IMR-90 (cell line): Measurements from ENCODE around the gene DNAH17. TPM values are rescaled to one million over a fixed set of nuclear protein-coding genes. Genes with fewer than 3 reads are reported as not detected.

Source experiments
- ATAC-seq: fragments of 200-7000 bp; cut with Tn5 transposase; 2 replicates; pipeline ENCODE4 v1.9.1; 2020; ENCODE audit warnings: low read depth, mild to moderate bottlenecking, moderate library complexity
- BruUV-seq: library from RNA; stranded (reverse); fragments of 400-500 nt; replicated peaks from 2 replicates; lab custom pipeline; 2021; lab: Mats Ljungman, UMichigan
- CTCF ChIA-PET: fragments of 300-600 bp; formaldehyde crosslinking; extraction: SDS; loops from one replicate; lab custom pipeline; 2021; ENCODE audit warnings: antibody characterized with exemption; lab: Yijun Ruan, JAX
- POLR2A ChIA-PET: fragments of 300-600 bp; sonication (Branson Sonifier 250); formaldehyde crosslinking; loops from one replicate; lab custom pipeline; 2022; ENCODE audit warnings: antibody characterized with exemption; ENCODE audit not compliant: unreplicated experiment; lab: Charles Lee
- DNase-seq: peaks from one replicate; pipeline ENCODE4 v3.0.0; 2013
- H2AFZ ChIP-seq: replicated peaks from 2 replicates; pipeline ENCODE3; 2013; ENCODE audit warnings: low read length, mild to moderate bottlenecking; ENCODE audit not compliant: poor library complexity
- H2AK5ac ChIP-seq: 2 replicates; pipeline ENCODE4 v1.6.1; 2013; ENCODE audit warnings: low read depth, low read length, inconsistent platforms
- H2AK9ac ChIP-seq: replicated peaks from 2 replicates; pipeline ENCODE3; 2013; ENCODE audit warnings: mild to moderate bottlenecking, low read depth, low read length, moderate library complexity; ENCODE audit not compliant: poor library complexity
- H2BK120ac ChIP-seq: 2 replicates; pipeline ENCODE4 v1.6.1; 2013; ENCODE audit warnings: low read depth, low read length, inconsistent platforms
- H2BK15ac ChIP-seq: 3 replicates; pipeline ENCODE4 v1.6.1; 2013; ENCODE audit warnings: low read depth, low read length, inconsistent platforms
- H2BK20ac ChIP-seq: 2 replicates; pipeline ENCODE4 v1.6.1; 2013; ENCODE audit warnings: low read depth, mild to moderate bottlenecking, inconsistent platforms, low read length, moderate library complexity
- H2BK5ac ChIP-seq: 2 replicates; pipeline ENCODE4 v1.6.1; 2013; ENCODE audit warnings: mild to moderate bottlenecking, low read depth, low read length, inconsistent platforms; ENCODE audit not compliant: poor library complexity, severe bottlenecking
- H3K14ac ChIP-seq: replicated peaks from 2 replicates; pipeline ENCODE4 v1.6.1; 2013; ENCODE audit warnings: low read depth, low read length, inconsistent platforms
- H3K18ac ChIP-seq: 2 replicates; pipeline ENCODE4 v1.6.1; 2013; ENCODE audit warnings: low read depth, low read length, control low read depth
- H3K23ac ChIP-seq: 2 replicates; pipeline ENCODE4 v1.6.1; 2013; ENCODE audit warnings: low read depth, low read length, inconsistent platforms
- H3K27ac ChIP-seq: 2 replicates; pipeline ENCODE4 v1.5.1; 2013; ENCODE audit warnings: mild to moderate bottlenecking, control low read depth, low read length; ENCODE audit not compliant: insufficient read depth
- H3K27me3 ChIP-seq: 2 replicates; pipeline ENCODE4 v1.6.1; 2013; ENCODE audit warnings: low read length; ENCODE audit not compliant: control insufficient read depth, insufficient read depth
- H3K36me3 ChIP-seq: 2 replicates; pipeline ENCODE4 v1.6.1; 2013; ENCODE audit warnings: low read length, mixed read lengths; ENCODE audit not compliant: control insufficient read depth, insufficient read depth
- H3K4ac ChIP-seq: 2 replicates; pipeline ENCODE4 v1.6.1; 2013; ENCODE audit warnings: low read depth, low read length, inconsistent platforms
- H3K4me1 ChIP-seq: 2 replicates; pipeline ENCODE4 v1.6.1; 2013; ENCODE audit warnings: low read length, mixed read lengths; ENCODE audit not compliant: control insufficient read depth, insufficient read depth
- H3K4me2 ChIP-seq: 2 replicates; pipeline ENCODE4 v1.6.1; 2013; ENCODE audit warnings: low read depth, mild to moderate bottlenecking, control low read depth, low read length, moderate library complexity
- H3K4me3 ChIP-seq: 2 replicates; pipeline ENCODE4 v1.5.1; 2013; ENCODE audit warnings: low read depth, mild to moderate bottlenecking, control low read depth, low read length, moderate library complexity; ENCODE audit not compliant: insufficient read depth
- H3K56ac ChIP-seq: 2 replicates; pipeline ENCODE4 v1.6.1; 2013; ENCODE audit warnings: low read length, inconsistent platforms; ENCODE audit not compliant: insufficient read depth; ENCODE audit errors: extremely low read depth
- H3K79me1 ChIP-seq, 2 experiments: 2 replicates each; pipeline ENCODE4 v1.6.1; 2013; ENCODE audit warnings: low read length in 2 of 2, inconsistent platforms in 1 of 2, low read depth in 1 of 2
- H3K9ac ChIP-seq: 2 replicates; pipeline ENCODE4 v1.6.1; 2013; ENCODE audit warnings: low read depth, low read length, control low read depth
- H3K9me1 ChIP-seq: 2 replicates; pipeline ENCODE4 v1.6.1; 2013; ENCODE audit warnings: low read length, inconsistent platforms; ENCODE audit not compliant: insufficient read depth
- H3K9me3 ChIP-seq: 2 replicates; pipeline ENCODE4 v1.6.1; 2013; ENCODE audit warnings: low read length; ENCODE audit not compliant: control insufficient read depth, insufficient read depth
- H4K20me1 ChIP-seq: 2 replicates; pipeline ENCODE4 v1.6.1; 2013; ENCODE audit warnings: low read length, inconsistent platforms; ENCODE audit not compliant: insufficient read depth
- H4K5ac ChIP-seq: 2 replicates; pipeline ENCODE4 v1.6.1; 2013; ENCODE audit warnings: mild to moderate bottlenecking, low read depth, low read length, control low read depth
- H4K8ac ChIP-seq, 2 experiments: 2 replicates each; pipeline ENCODE4 v1.6.1; 2013; ENCODE audit warnings: low read depth in 2 of 2, low read length in 2 of 2, control low read depth in 1 of 2, inconsistent platforms in 1 of 2
- H4K91ac ChIP-seq: 2 replicates; pipeline ENCODE4 v1.6.1; 2013; ENCODE audit warnings: low read depth, low read length, inconsistent platforms; ENCODE audit not compliant: insufficient read depth
- BHLHE40 ChIP-seq: fragments of 150-350 bp; IDR thresholded peaks from 2 replicates; pipeline ENCODE4 v1.6.1; 2016; ENCODE audit warnings: mild to moderate bottlenecking, low read depth, low read length
- CEBPB ChIP-seq: IDR thresholded peaks from 2 replicates; pipeline ENCODE4 v1.6.1; 2012; ENCODE audit warnings: low read depth, low read length, improper control_type of control experiment
- CHD1 ChIP-seq: IDR thresholded peaks from 2 replicates; pipeline ENCODE4 v1.6.1; 2012; ENCODE audit warnings: low read depth, low read length, improper control_type of control experiment
- ELK1 ChIP-seq: fragments of 150-350 bp; IDR thresholded peaks from 2 replicates; pipeline ENCODE4 v1.6.1; 2016; ENCODE audit warnings: low read depth, mild to moderate bottlenecking, low read length, moderate library complexity, borderline replicate concordance
- FOS ChIP-seq: fragments of 150-350 bp; IDR thresholded peaks from 2 replicates; pipeline ENCODE4 v1.6.1; 2016; ENCODE audit warnings: low read depth, low read length
- MAFK ChIP-seq: IDR thresholded peaks from 2 replicates; pipeline ENCODE4 v1.6.1; 2012; ENCODE audit warnings: low read depth, low read length, improper control_type of control experiment
- MAZ ChIP-seq: IDR thresholded peaks from 2 replicates; pipeline ENCODE4 v1.6.1; 2012; ENCODE audit warnings: low read depth, mild to moderate bottlenecking, low read length, improper control_type of control experiment, moderate library complexity, borderline replicate concordance
- MXI1 ChIP-seq: IDR thresholded peaks from 2 replicates; pipeline ENCODE4 v1.6.1; 2012; ENCODE audit warnings: low read depth, mild to moderate bottlenecking, low read length, moderate library complexity, borderline replicate concordance
- NFE2L2 ChIP-seq: fragments of 150-350 bp; IDR thresholded peaks from 2 replicates; pipeline ENCODE4 v1.6.1; 2016; ENCODE audit warnings: low read depth, mild to moderate bottlenecking, low read length
- POLR2A ChIP-seq: IDR thresholded peaks from 2 replicates; pipeline ENCODE4 v1.6.1; 2012; ENCODE audit warnings: mild to moderate bottlenecking, low read depth, low read length
- RAD21 ChIP-seq: IDR thresholded peaks from 2 replicates; pipeline ENCODE4 v1.6.1; 2012; ENCODE audit warnings: low read length, improper control_type of control experiment
- RCOR1 ChIP-seq: IDR thresholded peaks from 2 replicates; pipeline ENCODE4 v1.6.1; 2012; ENCODE audit warnings: mild to moderate bottlenecking, low read length, improper control_type of control experiment; ENCODE audit not compliant: insufficient replicate concordance
- RFX5 ChIP-seq: IDR thresholded peaks from 2 replicates; pipeline ENCODE4 v1.8.0; 2012; ENCODE audit warnings: low read depth, mild to moderate bottlenecking, low read length, moderate library complexity
- SMC3 ChIP-seq: fragments of 150-350 bp; IDR thresholded peaks from 2 replicates; pipeline ENCODE4 v1.6.1; 2016; ENCODE audit warnings: low read depth, mild to moderate bottlenecking, antibody characterized with exemption, low read length, moderate library complexity
- WGBS, 2 experiments: methylation state at CpG; one replicate each; pipeline versions ENCODE4 v1.1.5 to v1.1.7; 2013; ENCODE audit warnings: missing lambda C conversion rate in 2 of 2; ENCODE audit not compliant: insufficient read length in 1 of 2; ENCODE audit errors: extremely low coverage in 2 of 2; 5-methylcytosine and 5-hydroxymethylcytosine counted together
- dilution Hi-C: fragments of 300-500 bp; cut with HindIII; formaldehyde crosslinking; loops from one replicate; pipeline ENCODE4 v1.14.3; 2018; ENCODE audit warnings: low sequenced_read_pairs; ENCODE audit not compliant: unreplicated experiment
- in situ Hi-C: fragments of 300-500 bp; cut with MboI; formaldehyde crosslinking; loops from 3 replicates; pipeline ENCODE4 v1.14.3; 2019; ENCODE audit warnings: low sequenced_read_pairs, inconsistent platforms, mixed read lengths
- intact Hi-C: fragments of 100-400 bp; cut with micrococcal nuclease; formaldehyde crosslinking; loops from 2 replicates; pipeline ENCODE4 v1.10.0; 2022
- polyA plus RNA-seq, 3 experiments: library from polyadenylated mRNA; depleted of rRNA; stranded (reverse); fragments of >200 nt; gene quantifications; 2 replicates each; pipeline ENCODE4 v1.2.3, GENCODE V29; 2012; ENCODE audit warnings: low replicate concordance in 1 of 3
- total RNA-seq: library from RNA; depleted of rRNA; stranded (reverse); fragments of >200 nt; gene quantifications from 2 replicates; pipeline ENCODE4 v1.2.3, GENCODE V29; 2012
- TF ChIP-seq, protein P1 (sequence below): fragments of 150-350 bp; IDR thresholded peaks from 2 replicates; pipeline ENCODE4 v1.6.1; 2017; ENCODE audit warnings: mild to moderate bottlenecking, antibody characterized with exemption, low read length, low read depth
- TF ChIP-seq, protein P2 (sequence below): conservative IDR thresholded peaks from 2 replicates; pipeline ENCODE4 v1.5.1; 2012; ENCODE audit warnings: mild to moderate bottlenecking, low read depth, low read length, improper control_type of control experiment

The DNAH17 gene
- total and polyA plus RNA-seq, 2 of the 4 experiments (the other 2 are of a cell fraction): not detected

- no peaks in the 10 kb centered on the region for H3K79me1 ChIP-seq
- H3K9ac ChIP-seq: no peak overlapping the region
- H2BK120ac ChIP-seq: no peak overlapping the region
- H2AK9ac ChIP-seq: no peak overlapping the region
- no peak overlapping the region for H2AFZ ChIP-seq
- intact Hi-C loops (no loop called here), in situ Hi-C loops (no loop called here), dilution Hi-C loops (no loop called here)
- H4K20me1 ChIP-seq: no peaks in the 10 kb centered on the region
- no peaks in the 10 kb centered on the region for H3K9me1 ChIP-seq
- no peak overlapping the region for H3K27ac ChIP-seq
- ChIA-PET CTCF (no interaction called here), POLR2A (no interaction called here)
- no peak overlapping the region for H2BK20ac ChIP-seq
- no peak overlapping the region for H4K8ac ChIP-seq
- H3K56ac ChIP-seq: no peak overlapping the region
- no peak overlapping the region for H2AK5ac ChIP-seq
- no peak overlapping the region for H3K18ac ChIP-seq
- no peak overlapping the region for H3K14ac ChIP-seq
- no peak overlapping the region for H3K4me2 ChIP-seq
- no peak for TF ChIP-seq NFE2L2
- no peak for TF ChIP-seq MAFK
- no peak for TF ChIP-seq BHLHE40
- no peak for TF ChIP-seq CHD1
- no peak for TF ChIP-seq MAZ
- TF ChIP-seq MXI1: no peak
- TF ChIP-seq POLR2A: no peak
- TF ChIP-seq CEBPB: no peak
- TF ChIP-seq, protein P1, sequence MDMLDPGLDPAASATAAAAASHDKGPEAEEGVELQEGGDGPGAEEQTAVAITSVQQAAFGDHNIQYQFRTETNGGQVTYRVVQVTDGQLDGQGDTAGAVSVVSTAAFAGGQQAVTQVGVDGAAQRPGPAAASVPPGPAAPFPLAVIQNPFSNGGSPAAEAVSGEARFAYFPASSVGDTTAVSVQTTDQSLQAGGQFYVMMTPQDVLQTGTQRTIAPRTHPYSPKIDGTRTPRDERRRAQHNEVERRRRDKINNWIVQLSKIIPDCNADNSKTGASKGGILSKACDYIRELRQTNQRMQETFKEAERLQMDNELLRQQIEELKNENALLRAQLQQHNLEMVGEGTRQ: no peak
- no peak for TF ChIP-seq FOS
- TF ChIP-seq RFX5: no peak
- TF ChIP-seq RAD21: no peak
- TF ChIP-seq SMC3: no peak
- no peak for TF ChIP-seq ELK1
- no peak for TF ChIP-seq RCOR1
- TF ChIP-seq, protein P2, sequence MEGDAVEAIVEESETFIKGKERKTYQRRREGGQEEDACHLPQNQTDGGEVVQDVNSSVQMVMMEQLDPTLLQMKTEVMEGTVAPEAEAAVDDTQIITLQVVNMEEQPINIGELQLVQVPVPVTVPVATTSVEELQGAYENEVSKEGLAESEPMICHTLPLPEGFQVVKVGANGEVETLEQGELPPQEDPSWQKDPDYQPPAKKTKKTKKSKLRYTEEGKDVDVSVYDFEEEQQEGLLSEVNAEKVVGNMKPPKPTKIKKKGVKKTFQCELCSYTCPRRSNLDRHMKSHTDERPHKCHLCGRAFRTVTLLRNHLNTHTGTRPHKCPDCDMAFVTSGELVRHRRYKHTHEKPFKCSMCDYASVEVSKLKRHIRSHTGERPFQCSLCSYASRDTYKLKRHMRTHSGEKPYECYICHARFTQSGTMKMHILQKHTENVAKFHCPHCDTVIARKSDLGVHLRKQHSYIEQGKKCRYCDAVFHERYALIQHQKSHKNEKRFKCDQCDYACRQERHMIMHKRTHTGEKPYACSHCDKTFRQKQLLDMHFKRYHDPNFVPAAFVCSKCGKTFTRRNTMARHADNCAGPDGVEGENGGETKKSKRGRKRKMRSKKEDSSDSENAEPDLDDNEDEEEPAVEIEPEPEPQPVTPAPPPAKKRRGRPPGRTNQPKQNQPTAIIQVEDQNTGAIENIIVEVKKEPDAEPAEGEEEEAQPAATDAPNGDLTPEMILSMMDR: no peak
- no peaks in the 10 kb centered on the region for H3K36me3 ChIP-seq
- DNase-seq (no peak), ATAC-seq (no peak)
- WGBS, 2 experiments: 33% methylated on average over 3 of the region's 12 CpGs; no CpG with 5 or more reads in 1 of the 2 experiments
- H2BK5ac ChIP-seq: no peak overlapping the region
- no peak overlapping the region for H3K23ac ChIP-seq
- H3K27me3 ChIP-seq: peaks cover 33% of the 10 kb centered on the region
- no peaks in the 10 kb centered on the region for H3K4me1 ChIP-seq
- no peak overlapping the region for H4K91ac ChIP-seq
- no peaks in the 10 kb centered on the region for H3K9me3 ChIP-seq
- H2BK15ac ChIP-seq: no peak overlapping the region
- no peak overlapping the region for H3K4ac ChIP-seq
- no TSS peak for BruUV-seq
- no peak overlapping the region for H3K4me3 ChIP-seq
- no peak overlapping the region for H4K5ac ChIP-seq
These were observed 1.9 kb downstream of the DNAH17 start for GRCh38 chr17:78575340-78575739.
